B cell (primary cell): ENCODE measurements around the gene ENO2. TPM values are rescaled to one million over a fixed set of nuclear protein-coding genes. Genes with fewer than 3 reads are reported as not detected.

Experiments used
- ATAC-seq: fragments of 200-7000 bp; cut with Tn5 transposase; one replicate; pipeline ENCODE4 v1.10.0; 2021; ENCODE audit warnings: low read depth, mild to moderate bottlenecking, moderate number of reproducible peaks, moderate library complexity
- CTCF ChIA-PET: fragments of 350-600 bp; sonication (Branson Sonifier 250); formaldehyde crosslinking; loops from one replicate; lab custom pipeline; 2021; ENCODE audit warnings: antibody characterized with exemption, inconsistent platforms; lab: Charles Lee
- POLR2A ChIA-PET: fragments of 350-600 bp; sonication (Branson Sonifier 250); formaldehyde crosslinking; loops from one replicate; lab custom pipeline; 2021; ENCODE audit warnings: antibody characterized with exemption; lab: Charles Lee
- DNase-seq: peaks from one replicate; pipeline ENCODE4 v3.0.0; 2013
- H2AFZ ChIP-seq: 2 replicates; pipeline ENCODE4 v1.6.1; 2012; ENCODE audit warnings: mild to moderate bottlenecking, low read depth, low read length; ENCODE audit not compliant: insufficient read depth, poor library complexity, severe bottlenecking
- H3K27ac ChIP-seq, 2 donors: 1 replicate in 1 of 2; 2 replicates in 1 of 2; pipeline ENCODE4 v1.5.1; 2012 to 2013; ENCODE audit warnings: low read length in 2 of 2, mild to moderate bottlenecking in 2 of 2, moderate library complexity in 1 of 2
- H3K27me3 ChIP-seq, 4 experiments: fragments of 200-600 bp in 1 of 4; sonication (generic) in 1 of 4; replicated peaks in 1 of 4; 1 replicate in 2 of 4; 2 replicates in 2 of 4; pipeline versions ENCODE4 v1.6.1 to v1.7.0; 2013 to 2016; ENCODE audit warnings: low read length in 3 of 4, mild to moderate bottlenecking in 2 of 4, mixed read lengths in 1 of 4, moderate library complexity in 1 of 4; ENCODE audit not compliant: insufficient read depth in 4 of 4, control insufficient read depth in 3 of 4; ENCODE audit errors: control extremely low read depth in 1 of 4
- H3K36me3 ChIP-seq, 2 experiments: replicated peaks in 1 of 2; 1 replicate in 1 of 2; 2 replicates in 1 of 2; pipeline versions ENCODE4 v1.6.1 to v1.7.1; 2013; ENCODE audit warnings: low read length in 1 of 2; ENCODE audit not compliant: insufficient read depth in 2 of 2, control insufficient read depth in 1 of 2; ENCODE audit errors: control extremely low read depth in 1 of 2, extremely low read depth in 1 of 2
- H3K4me1 ChIP-seq, 2 donors: fragments of 200-600 bp in 1 of 2; sonication (generic) in 1 of 2; 1 replicate in 1 of 2; 2 replicates in 1 of 2; pipeline versions ENCODE4 v1.5.1 to v1.6.1; 2013 to 2017; ENCODE audit warnings: low read length in 2 of 2; ENCODE audit not compliant: control insufficient read depth in 2 of 2, insufficient read depth in 2 of 2
- H3K4me2 ChIP-seq: replicated peaks from 2 replicates; pipeline ENCODE3; 2012; ENCODE audit warnings: mild to moderate bottlenecking, low read depth, low read length; ENCODE audit not compliant: poor library complexity, severe bottlenecking
- H3K4me3 ChIP-seq, 5 experiments: fragments of 200-600 bp in 1 of 5; sonication (generic) in 1 of 5; 1 replicate in 3 of 5; 2 replicates in 2 of 5; pipeline versions ENCODE4 v1.5.1 to v1.7.0; 2011 to 2016; ENCODE audit warnings: low read length in 4 of 5, mild to moderate bottlenecking in 4 of 5, low read depth in 2 of 5, control low read depth in 1 of 5, moderate library complexity in 1 of 5; ENCODE audit not compliant: insufficient read depth in 1 of 5; ENCODE audit errors: control extremely low read depth in 1 of 5, extremely low read depth in 1 of 5
- H3K79me2 ChIP-seq: fragments of 200-600 bp; sonication (generic); one replicate; pipeline ENCODE4 v1.6.0; 2016; ENCODE audit warnings: low read length; ENCODE audit not compliant: control insufficient read depth, insufficient read depth
- H3K9ac ChIP-seq: fragments of 200-600 bp; sonication (generic); 2 replicates; pipeline ENCODE4 v1.6.1; 2017; ENCODE audit warnings: mild to moderate bottlenecking, low read length, moderate library complexity
- H3K9me3 ChIP-seq, 3 donors: one replicate each; pipeline versions ENCODE4 v1.6.1 to v1.7.1; 2013; ENCODE audit warnings: low read length in 2 of 3; ENCODE audit not compliant: control insufficient read depth in 2 of 3, insufficient read depth in 1 of 3; ENCODE audit errors: control extremely low read depth in 1 of 3
- H4K20me1 ChIP-seq: 2 replicates; pipeline ENCODE4 v1.6.0; 2012; ENCODE audit warnings: mild to moderate bottlenecking, low read length; ENCODE audit not compliant: insufficient read depth, control insufficient read depth, poor library complexity, severe bottlenecking
- H3K27ac Mint-ChIP-seq: one replicate; pipeline ENCODE4 v1.8.0; 2021; ENCODE audit warnings: mixed read lengths
- H3K27me3 Mint-ChIP-seq: one replicate; pipeline ENCODE4 v1.8.0; 2021; ENCODE audit warnings: mixed read lengths
- H3K4me1 Mint-ChIP-seq: one replicate; pipeline ENCODE4 v1.8.0; 2021; ENCODE audit warnings: mixed read lengths
- H3K4me3 Mint-ChIP-seq: one replicate; pipeline ENCODE4 v1.8.0; 2021; ENCODE audit warnings: mixed read lengths
- H3K9me3 Mint-ChIP-seq: one replicate; pipeline ENCODE4 v1.8.0; 2022; ENCODE audit warnings: mixed read lengths; ENCODE audit not compliant: insufficient read depth
- EZH2 ChIP-seq: IDR thresholded peaks from 2 replicates; pipeline ENCODE4 v1.6.1; 2012; ENCODE audit warnings: borderline replicate concordance, low read depth, mild to moderate bottlenecking, moderate library complexity, low read length; ENCODE audit not compliant: insufficient read depth, poor library complexity, severe bottlenecking
- WGBS: methylation state at CpG from one replicate; pipeline ENCODE4 v1.1.5; 2013; ENCODE audit warnings: missing lambda C conversion rate; ENCODE audit not compliant: insufficient coverage; 5-methylcytosine and 5-hydroxymethylcytosine counted together
- intact Hi-C: fragments of 100-400 bp; cut with micrococcal nuclease; formaldehyde crosslinking; loops from one replicate; pipeline ENCODE4 v1.10.0; 2022
- polyA plus RNA-seq: library from polyadenylated mRNA; depleted of rRNA; stranded (reverse); fragments of >200 nt; gene quantifications from 2 replicates; pipeline ENCODE4 v1.2.3, GENCODE V29; 2012
- total RNA-seq, 2 donors: library from RNA; stranded (reverse); fragments of 120-200 nt in 1 of 2; gene quantifications; 1 replicate in 1 of 2; 2 replicates in 1 of 2; pipeline versions ENCODE4 v1.2.3 to v1.2.4, GENCODE V29; 2013 to 2022
- TF ChIP-seq, protein P1 (sequence below): fragments of 200-600 bp; IDR thresholded peaks from one replicate; pipeline ENCODE4 v1.8.0; 2022; ENCODE audit warnings: antibody characterized with exemption, mild to moderate bottlenecking

ENO2 gene
- total and polyA plus RNA-seq, 2 donors (not counting 1 experiment from before 2014, with no cell fraction given), result 42.5 to 55.3 TPM

DNA sequence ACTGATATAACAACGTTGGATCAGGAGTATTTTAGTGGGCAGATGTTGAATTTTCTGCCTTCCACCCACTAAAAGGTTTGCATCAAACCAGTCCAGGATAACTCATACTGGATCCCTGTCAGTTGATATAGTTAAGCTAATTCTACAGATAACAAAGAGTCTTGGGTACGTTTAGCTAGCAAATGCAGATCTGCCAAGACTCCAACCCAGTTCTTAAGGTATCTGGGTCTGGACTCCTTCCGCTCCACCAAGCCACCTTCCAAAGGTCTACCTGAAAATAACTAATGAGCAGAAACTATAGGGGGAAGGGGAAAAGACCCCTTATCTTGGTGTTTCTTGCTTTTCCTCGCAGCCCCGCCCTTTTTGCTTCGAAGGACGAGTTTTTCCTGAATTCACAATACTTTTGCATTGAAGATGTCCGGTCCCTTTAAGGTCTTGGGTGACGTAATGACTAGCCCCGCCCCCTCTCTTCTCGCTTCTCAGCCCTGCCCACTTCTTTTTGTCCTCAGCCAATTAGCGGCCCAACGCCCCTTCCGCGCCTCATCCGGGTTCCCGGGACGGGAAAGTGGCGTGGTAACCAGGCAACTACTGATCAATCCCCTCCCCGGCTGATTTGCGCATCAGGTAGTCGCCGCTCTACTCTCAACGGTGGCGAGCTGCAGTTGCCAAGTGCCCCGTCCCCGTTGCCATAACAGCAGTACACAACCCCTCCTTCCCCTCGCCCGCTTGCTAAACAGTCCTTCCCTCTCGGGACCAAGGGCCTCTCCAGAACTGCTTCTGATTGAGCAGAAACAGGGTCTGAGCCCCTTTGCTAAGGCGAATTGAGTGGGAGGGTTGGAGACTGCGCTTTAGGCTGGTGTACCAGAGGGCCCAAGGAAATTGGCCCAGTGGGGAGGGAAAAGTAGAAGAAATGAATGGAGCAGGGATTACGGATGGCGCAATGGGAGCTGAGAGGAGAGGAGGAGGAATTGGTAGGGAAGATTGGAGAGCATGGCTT is 9.8 kb upstream of the ENO2 start, which contains the start of gene LRRC23:
Gene LRRC23 (plus strand): TSS at position 543 of the 997 bp plus-strand sequence. CDS start 812 bp downstream, outside the sequence.
- ATAC-seq (peak; percentile 98), DNase-seq (peak; percentile 98)
- Histone ChIP-seq H3K79me2 (no peaks in the 10 kb centered on the region), H4K20me1 (no peaks in the 10 kb centered on the region), H3K4me3 (peak within 1 kb of the TSS; percentile 59 to 86 (median 74)), H3K9me3 (no peaks in the 10 kb centered on the region), H3K27ac (peak within 1 kb of the TSS; percentile 82 to 94), H3K27me3 (no peaks in the 10 kb centered on the region), H2AFZ (peak within 1 kb of the TSS; percentile 89), H3K36me3 (peaks cover 0 to 6% of the 10 kb centered on the region in 2 experiments), H3K4me2 (peak within 1 kb of the TSS; percentile 92), H3K9ac (peak within 1 kb of the TSS; percentile 92), H3K4me1 (peaks cover 14 to 24% of the 10 kb centered on the region in 2 donors)
- TF ChIP-seq, protein P1, sequence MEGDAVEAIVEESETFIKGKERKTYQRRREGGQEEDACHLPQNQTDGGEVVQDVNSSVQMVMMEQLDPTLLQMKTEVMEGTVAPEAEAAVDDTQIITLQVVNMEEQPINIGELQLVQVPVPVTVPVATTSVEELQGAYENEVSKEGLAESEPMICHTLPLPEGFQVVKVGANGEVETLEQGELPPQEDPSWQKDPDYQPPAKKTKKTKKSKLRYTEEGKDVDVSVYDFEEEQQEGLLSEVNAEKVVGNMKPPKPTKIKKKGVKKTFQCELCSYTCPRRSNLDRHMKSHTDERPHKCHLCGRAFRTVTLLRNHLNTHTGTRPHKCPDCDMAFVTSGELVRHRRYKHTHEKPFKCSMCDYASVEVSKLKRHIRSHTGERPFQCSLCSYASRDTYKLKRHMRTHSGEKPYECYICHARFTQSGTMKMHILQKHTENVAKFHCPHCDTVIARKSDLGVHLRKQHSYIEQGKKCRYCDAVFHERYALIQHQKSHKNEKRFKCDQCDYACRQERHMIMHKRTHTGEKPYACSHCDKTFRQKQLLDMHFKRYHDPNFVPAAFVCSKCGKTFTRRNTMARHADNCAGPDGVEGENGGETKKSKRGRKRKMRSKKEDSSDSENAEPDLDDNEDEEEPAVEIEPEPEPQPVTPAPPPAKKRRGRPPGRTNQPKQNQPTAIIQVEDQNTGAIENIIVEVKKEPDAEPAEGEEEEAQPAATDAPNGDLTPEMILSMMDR, result no peak
- TF ChIP-seq EZH2, result no peak
- ChIA-PET CTCF (interaction anchor here (1.4 to 6.9 kb wide), 2 partner anchors 31 to 33 kb away, joined by 4 to 33 read pairs; partner anchors contain the start of gene SPSB2), POLR2A (interaction anchor here (1.1 to 1.8 kb wide), 4 partner anchors 31 to 53 kb away, joined by 3 to 8 read pairs (median 6); partner anchors contain the start of genes CDCA3, SPSB2 and USP5)
- intact Hi-C loops, result loop anchor here (1.0 kb wide), 5 partner anchors 10 to 66 kb away; partner anchors contain the start of genes EMG1, ENO2, PHB2 and SPSB2
- H3K27ac Mint-ChIP-seq, result no peak within 1 kb of the TSS
- WGBS, result 4% methylated on average over 24 of the region's 34 CpGs
- no peaks in the 10 kb centered on the region for H3K27me3 Mint-ChIP-seq
- no peak within 1 kb of the TSS for H3K4me3 Mint-ChIP-seq
- peaks cover 6% of the 10 kb centered on the region for H3K4me1 Mint-ChIP-seq
- H3K9me3 Mint-ChIP-seq, result no peaks in the 10 kb centered on the region
